ENCODE results near the gene ITIH3. TPM values are rescaled to one million over a fixed set of nuclear protein-coding genes. Genes with fewer than 3 reads are reported as not detected.

ITIH3 gene
- total and polyA plus RNA-seq, 2 of the 4 experiments (the other 2 are of a cell fraction), result 0.72 to 0.94 TPM

- dilution Hi-C loops (cut with HindIII; ENCODE audit: low sequenced_read_pairs, unreplicated experiment), result no loop called here
- peaks cover 16% of the 10 kb centered on the region; the same call in 1 of the 2 replicates for H3K9me1 ChIP-seq (ENCODE audit: insufficient read depth, low read length)
- no peak overlapping the region for H2AK5ac ChIP-seq (ENCODE audit: low read depth, low read length)
- no peak overlapping the region for H3K4me3 ChIP-seq (ENCODE audit: insufficient read depth, low read depth, low read length)
- no peak overlapping the region for H2AK9ac ChIP-seq (replicated peaks; ENCODE audit: low read depth, low read length, poor library complexity)
- ATAC-seq (ENCODE audit: low read depth) (no peak), DNase-seq (no peak)
- H2AFZ ChIP-seq (replicated peaks; ENCODE audit: low read length, poor library complexity), result no peak overlapping the region
- no peak overlapping the region for H2BK15ac ChIP-seq (ENCODE audit: low read depth, low read length)
- H2BK20ac ChIP-seq (ENCODE audit: low read depth, low read length), result no peak overlapping the region
- no peak overlapping the region for H3K9ac ChIP-seq (ENCODE audit: low read depth, low read length)
- ChIA-PET POLR2A (ENCODE audit: unreplicated experiment) (interaction anchor here (0.6 kb wide), 1 partner anchor 58 kb away, joined by 4 read pairs; no protein-coding TSS in a partner anchor), CTCF (no interaction called here)
- no peak overlapping the region for H3K4ac ChIP-seq (ENCODE audit: low read depth, low read length)
- no peak overlapping the region for H2BK5ac ChIP-seq (ENCODE audit: low read depth, low read length, poor library complexity, severe bottlenecking)
- BruUV-seq (replicated peaks), result TSS peak; percentile 49
- H2BK120ac ChIP-seq (ENCODE audit: low read depth, low read length), result no peak overlapping the region
- H4K5ac ChIP-seq (ENCODE audit: low read depth, low read length), result no peak overlapping the region
- peaks cover 17% of the 10 kb centered on the region; the same call in 1 of the 2 replicates for H3K36me3 ChIP-seq (ENCODE audit: control insufficient read depth, insufficient read depth, low read length)
- peaks cover 13% of the 10 kb centered on the region; the same call in 1 of the 2 replicates for H3K4me1 ChIP-seq (ENCODE audit: control insufficient read depth, insufficient read depth, low read length)
- no peak overlapping the region for H3K18ac ChIP-seq (ENCODE audit: low read depth, low read length)
- no peak overlapping the region for H4K91ac ChIP-seq (ENCODE audit: insufficient read depth, low read depth, low read length)
- no peak overlapping the region for H4K8ac ChIP-seq (ENCODE audit: low read depth in 2 of 2, low read length in 2 of 2)
- WGBS, 2 experiments (ENCODE audit: extremely low coverage in 2 of 2, insufficient read length in 1 of 2), result 94% methylated on average over 3 of the region's 8 CpGs; no CpG with 5 or more reads in 1 of the 2 experiments
- no peaks in the 10 kb centered on the region for H3K27me3 ChIP-seq (ENCODE audit: control insufficient read depth, insufficient read depth, low read length)
- no peak overlapping the region for H3K4me2 ChIP-seq (ENCODE audit: low read depth, low read length)
- H3K27ac ChIP-seq (ENCODE audit: insufficient read depth, low read length), result no peak overlapping the region
- intact Hi-C loops (cut with micrococcal nuclease), result no loop called here
- H3K14ac ChIP-seq (replicated peaks; ENCODE audit: low read depth, low read length), result no peak overlapping the region
- no peaks in the 10 kb centered on the region for H3K9me3 ChIP-seq (ENCODE audit: control insufficient read depth, insufficient read depth, low read length)
- TF ChIP-seq MXI1 (IDR thresholded peaks at IDR 0.05; ENCODE audit: borderline replicate concordance, low read depth, low read length), result no peak
- no peak for TF ChIP-seq ELK1 (IDR thresholded peaks at IDR 0.05; ENCODE audit: borderline replicate concordance, low read depth, low read length)
- TF ChIP-seq CEBPB (IDR thresholded peaks at IDR 0.05; ENCODE audit: low read depth, low read length), result no peak
- no peak for TF ChIP-seq POLR2A (IDR thresholded peaks at IDR 0.05; ENCODE audit: low read depth, low read length)
- TF ChIP-seq SMC3 (IDR thresholded peaks at IDR 0.05; ENCODE audit: low read depth, low read length), result no peak
- H3K23ac ChIP-seq (ENCODE audit: low read depth, low read length), result no peak overlapping the region
- H4K20me1 ChIP-seq (ENCODE audit: insufficient read depth, low read length), result no peaks in the 10 kb centered on the region; the same call in 1 of the 2 replicates
- in situ Hi-C loops (cut with MboI; ENCODE audit: low sequenced_read_pairs), result no loop called here
- H3K56ac ChIP-seq (ENCODE audit: extremely low read depth, insufficient read depth, low read length), result no peak overlapping the region
- no peaks in the 10 kb centered on the region for H3K79me1 ChIP-seq (ENCODE audit: low read depth in 1 of 2, low read length in 2 of 2)
Observed at GRCh38 chr3:52838561-52839267, 44.1 kb downstream of the ITIH3 start.

Measured in IMR-90 (cell line).